Measurements from ENCODE around the gene NECAB3. TPM values are rescaled to one million over a fixed set of nuclear protein-coding genes. Genes with fewer than 3 reads are reported as not detected.

The NECAB3 gene
- total and polyA plus RNA-seq, 7 donors = 37.8 to 98.0 (median 63.7) TPM

DNA sequence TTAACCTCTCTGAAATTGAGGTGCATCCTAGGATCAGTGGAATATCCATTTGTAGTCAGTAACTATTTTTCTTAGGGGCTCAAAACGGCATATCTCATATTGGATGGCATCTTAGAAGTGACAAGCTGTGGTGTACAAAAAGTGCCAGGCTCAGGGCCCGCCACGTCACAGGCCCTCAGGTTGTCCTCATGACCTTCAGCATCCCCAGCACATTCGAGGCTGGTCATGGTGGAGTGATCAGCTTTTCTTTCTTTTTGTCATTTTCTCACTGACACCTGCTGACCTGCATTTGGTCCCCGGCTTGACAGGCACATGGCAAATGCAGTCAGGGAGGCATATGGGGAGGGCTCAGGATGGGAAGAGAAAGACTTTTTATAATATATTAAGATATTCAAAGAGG lies 19.1 kb upstream of the NECAB3 start:
- TF ChIP-seq, protein P1, sequence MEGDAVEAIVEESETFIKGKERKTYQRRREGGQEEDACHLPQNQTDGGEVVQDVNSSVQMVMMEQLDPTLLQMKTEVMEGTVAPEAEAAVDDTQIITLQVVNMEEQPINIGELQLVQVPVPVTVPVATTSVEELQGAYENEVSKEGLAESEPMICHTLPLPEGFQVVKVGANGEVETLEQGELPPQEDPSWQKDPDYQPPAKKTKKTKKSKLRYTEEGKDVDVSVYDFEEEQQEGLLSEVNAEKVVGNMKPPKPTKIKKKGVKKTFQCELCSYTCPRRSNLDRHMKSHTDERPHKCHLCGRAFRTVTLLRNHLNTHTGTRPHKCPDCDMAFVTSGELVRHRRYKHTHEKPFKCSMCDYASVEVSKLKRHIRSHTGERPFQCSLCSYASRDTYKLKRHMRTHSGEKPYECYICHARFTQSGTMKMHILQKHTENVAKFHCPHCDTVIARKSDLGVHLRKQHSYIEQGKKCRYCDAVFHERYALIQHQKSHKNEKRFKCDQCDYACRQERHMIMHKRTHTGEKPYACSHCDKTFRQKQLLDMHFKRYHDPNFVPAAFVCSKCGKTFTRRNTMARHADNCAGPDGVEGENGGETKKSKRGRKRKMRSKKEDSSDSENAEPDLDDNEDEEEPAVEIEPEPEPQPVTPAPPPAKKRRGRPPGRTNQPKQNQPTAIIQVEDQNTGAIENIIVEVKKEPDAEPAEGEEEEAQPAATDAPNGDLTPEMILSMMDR (IDR thresholded peaks at IDR 0.05) = no peak
- intact Hi-C loops (cut with DNase I) = no loop called here
- no peak overlapping the region for H3K27ac ChIP-seq
- whole genome bisulfite sequencing, 3 donors = 66 to 76% (median 75%) methylated on average over 5 of the region's 5 CpGs
- no peak for DNase-seq
- no peak for ATAC-seq
- H3K27me3 ChIP-seq (ENCODE audit: insufficient read depth in 3 of 3, low read length in 2 of 3) = no peaks in the 10 kb centered on the region
- no peaks in the 10 kb centered on the region for H3K4me1 ChIP-seq
- H3K9me3 ChIP-seq = no peaks in the 10 kb centered on the region
- no peak overlapping the region for H3K4me3 ChIP-seq
- no peaks in the 10 kb centered on the region for H3K36me3 ChIP-seq (ENCODE audit: insufficient read depth in 1 of 2, low read depth in 1 of 2)

GRCh38 chr20:33689973-33690372 lies 15.7 kb upstream of the NECAB3 start:
- intact Hi-C loops (cut with DNase I) = no loop called here
- H3K4me3 ChIP-seq = no peak overlapping the region
- no peaks in the 10 kb centered on the region for H3K36me3 ChIP-seq (ENCODE audit: insufficient read depth in 1 of 2, low read depth in 1 of 2)
- H3K4me1 ChIP-seq = peaks cover 4% of the 10 kb centered on the region
- ATAC-seq (no peak), DNase-seq (no peak)
- WGBS, 3 donors = 49 to 57% (median 55%) methylated on average over 4 of the region's 4 CpGs
- H3K27ac ChIP-seq = no peak overlapping the region
- TF ChIP-seq, protein P1 (IDR thresholded peaks at IDR 0.05) = no peak
- H3K9me3 ChIP-seq = no peaks in the 10 kb centered on the region
- no peaks in the 10 kb centered on the region for H3K27me3 ChIP-seq (ENCODE audit: insufficient read depth in 3 of 3, low read length in 2 of 3)

GRCh38 chr20:33689493-33689892 lies 15.3 kb upstream of the NECAB3 start:
- 83 to 100% (median 96%) methylated on average over 1 of the region's 1 CpG for WGBS, 3 donors
- Histone ChIP-seq H3K27ac (no peak overlapping the region), H3K36me3 (ENCODE audit: insufficient read depth in 1 of 2, low read depth in 1 of 2) (no peaks in the 10 kb centered on the region), H3K27me3 (ENCODE audit: insufficient read depth in 3 of 3, low read length in 2 of 3) (no peaks in the 10 kb centered on the region), H3K4me3 (no peak overlapping the region), H3K4me1 (peaks cover 4% of the 10 kb centered on the region), H3K9me3 (no peaks in the 10 kb centered on the region)
- no peak for DNase-seq
- TF ChIP-seq, protein P1 (IDR thresholded peaks at IDR 0.05) = no peak
- no peak for ATAC-seq
- intact Hi-C loops (cut with DNase I) = no loop called here

- Histone ChIP-seq H3K4me3 (no peak overlapping the region), H3K27ac (no peak overlapping the region), H3K27me3 (ENCODE audit: insufficient read depth in 3 of 3, low read length in 2 of 3) (no peaks in the 10 kb centered on the region), H3K9me3 (no peaks in the 10 kb centered on the region), H3K4me1 (peaks cover 4% of the 10 kb centered on the region), H3K36me3 (ENCODE audit: insufficient read depth in 1 of 2, low read depth in 1 of 2) (no peaks in the 10 kb centered on the region)
- TF ChIP-seq, protein P1 (IDR thresholded peaks at IDR 0.05) = no peak
- DNase-seq (no peak), ATAC-seq (no peak)
- intact Hi-C loops (cut with DNase I) = no loop called here
- 93 to 95% (median 95%) methylated on average over 3 of the region's 3 CpGs for WGBS, 3 donors
Observed at GRCh38 chr20:33688938-33689424, 14.8 kb upstream of the NECAB3 start.
